ENCODE data around the gene NKD2.
"Not testable (repeated sequence)": the region's sequence is repeated elsewhere in the genome, so short reads cannot be mapped to it uniquely, and the experiment has no call there.

NKD2 gene

DNA sequence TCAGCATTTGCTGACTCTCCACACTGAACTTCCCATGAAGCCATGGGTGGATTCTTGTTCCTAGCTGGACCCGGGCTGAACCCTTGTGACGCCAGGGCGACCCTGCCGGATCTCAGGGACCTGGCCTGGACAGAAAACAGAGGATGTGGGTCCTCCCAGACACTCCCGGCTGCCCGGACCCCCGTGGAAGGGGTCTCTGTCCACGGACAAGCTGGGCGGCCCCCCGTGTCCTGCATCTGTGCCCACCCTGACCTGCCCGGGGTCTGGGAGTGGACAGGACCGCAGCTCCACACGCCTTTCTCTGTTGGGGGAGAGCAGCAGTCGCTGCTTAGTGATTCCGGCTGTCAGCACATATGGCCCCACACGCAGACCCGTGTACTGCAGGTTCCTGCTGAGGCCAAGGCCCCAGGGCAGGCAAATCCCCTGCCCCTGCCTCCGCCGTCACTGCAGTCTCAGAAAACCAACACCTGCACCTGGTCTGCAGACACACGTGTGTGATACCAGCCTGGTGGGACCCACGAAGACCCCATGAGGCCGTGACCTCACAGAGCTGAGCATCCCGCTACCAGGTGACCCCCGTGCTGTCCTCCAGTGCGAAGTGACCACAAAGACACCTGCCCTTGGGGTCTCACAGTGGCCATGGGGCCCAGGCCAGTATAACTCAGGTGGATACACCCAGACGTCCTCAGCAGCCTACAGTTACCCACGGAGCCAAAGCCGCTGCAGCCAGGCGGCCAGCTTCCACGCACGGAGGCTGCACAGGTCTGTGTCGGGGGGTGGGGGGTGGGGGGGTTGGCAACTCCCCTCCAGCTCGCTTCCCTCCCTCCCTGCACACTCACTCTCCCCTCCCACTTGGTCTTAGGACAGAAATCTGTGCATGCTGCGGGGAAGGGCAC is 50.6 kb downstream of the NKD2 start:
- TF ChIP-seq, protein P1, sequence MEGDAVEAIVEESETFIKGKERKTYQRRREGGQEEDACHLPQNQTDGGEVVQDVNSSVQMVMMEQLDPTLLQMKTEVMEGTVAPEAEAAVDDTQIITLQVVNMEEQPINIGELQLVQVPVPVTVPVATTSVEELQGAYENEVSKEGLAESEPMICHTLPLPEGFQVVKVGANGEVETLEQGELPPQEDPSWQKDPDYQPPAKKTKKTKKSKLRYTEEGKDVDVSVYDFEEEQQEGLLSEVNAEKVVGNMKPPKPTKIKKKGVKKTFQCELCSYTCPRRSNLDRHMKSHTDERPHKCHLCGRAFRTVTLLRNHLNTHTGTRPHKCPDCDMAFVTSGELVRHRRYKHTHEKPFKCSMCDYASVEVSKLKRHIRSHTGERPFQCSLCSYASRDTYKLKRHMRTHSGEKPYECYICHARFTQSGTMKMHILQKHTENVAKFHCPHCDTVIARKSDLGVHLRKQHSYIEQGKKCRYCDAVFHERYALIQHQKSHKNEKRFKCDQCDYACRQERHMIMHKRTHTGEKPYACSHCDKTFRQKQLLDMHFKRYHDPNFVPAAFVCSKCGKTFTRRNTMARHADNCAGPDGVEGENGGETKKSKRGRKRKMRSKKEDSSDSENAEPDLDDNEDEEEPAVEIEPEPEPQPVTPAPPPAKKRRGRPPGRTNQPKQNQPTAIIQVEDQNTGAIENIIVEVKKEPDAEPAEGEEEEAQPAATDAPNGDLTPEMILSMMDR (conservative IDR thresholded peaks at IDR 0.05; ENCODE audit: control insufficient read depth, insufficient read depth, low read depth, low read length) = no peak
- DNase-seq (ENCODE audit: low read depth) = no peak

DNA sequence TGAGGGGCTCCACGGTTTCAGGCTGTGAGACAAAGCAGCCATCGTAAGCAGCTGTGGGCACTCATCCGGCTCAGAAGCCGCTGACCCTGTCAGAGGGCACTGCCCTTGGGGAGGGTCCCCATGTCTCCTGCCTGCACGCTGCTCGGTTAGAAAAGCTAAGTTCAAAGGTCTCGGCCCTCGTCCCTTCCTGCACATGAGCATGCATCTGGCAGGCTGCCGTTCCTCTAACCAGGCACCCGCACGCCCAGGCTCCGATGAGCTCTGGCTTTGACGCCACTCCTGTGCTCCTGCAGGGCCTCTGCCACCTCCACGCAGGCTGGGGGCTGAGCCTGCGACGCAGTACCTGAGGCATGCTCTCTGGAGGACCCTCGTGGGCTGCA is 51.3 kb downstream of the NKD2 start:
- TF ChIP-seq, protein P1 (conservative IDR thresholded peaks at IDR 0.05; ENCODE audit: control insufficient read depth, insufficient read depth, low read depth, low read length) = no peak
- no peak overlapping the region for H3K4me3 ChIP-seq (ENCODE audit: control insufficient read depth, low read depth, low read length)
- no peak for DNase-seq (ENCODE audit: low read depth)

More for the DNA sequence above, 50.6 kb downstream of the NKD2 start:
- H3K4me3 ChIP-seq (ENCODE audit: control insufficient read depth, low read depth, low read length) = no peak overlapping the region

DNA sequence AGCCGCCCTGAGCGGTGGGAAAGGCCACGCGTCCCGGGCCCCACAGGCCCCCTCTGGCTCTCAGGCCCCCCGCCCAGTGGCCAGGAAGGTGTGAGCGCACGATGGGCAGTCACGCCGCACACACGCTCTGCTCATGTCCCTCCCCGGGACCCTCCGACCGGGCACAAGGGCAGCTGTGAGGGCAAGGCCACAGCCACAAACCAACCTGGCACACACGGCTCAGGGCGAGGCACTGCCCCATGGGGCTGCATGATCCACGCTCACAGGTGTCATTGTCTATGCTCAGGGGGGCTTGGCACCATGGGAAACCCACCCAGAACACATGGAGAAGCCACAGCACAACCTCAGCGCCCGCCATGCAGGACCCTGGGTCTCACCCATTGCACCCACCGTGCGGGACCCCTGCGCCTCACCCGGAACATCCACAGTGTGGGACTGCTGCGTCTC is 52.0 kb downstream of the NKD2 start:
- no peak overlapping the region for H3K4me3 ChIP-seq (ENCODE audit: control insufficient read depth, low read depth, low read length)
- TF ChIP-seq, protein P1 (conservative IDR thresholded peaks at IDR 0.05; ENCODE audit: control insufficient read depth, insufficient read depth, low read depth, low read length) = no peak
- no peak for DNase-seq (ENCODE audit: low read depth)

DNA sequence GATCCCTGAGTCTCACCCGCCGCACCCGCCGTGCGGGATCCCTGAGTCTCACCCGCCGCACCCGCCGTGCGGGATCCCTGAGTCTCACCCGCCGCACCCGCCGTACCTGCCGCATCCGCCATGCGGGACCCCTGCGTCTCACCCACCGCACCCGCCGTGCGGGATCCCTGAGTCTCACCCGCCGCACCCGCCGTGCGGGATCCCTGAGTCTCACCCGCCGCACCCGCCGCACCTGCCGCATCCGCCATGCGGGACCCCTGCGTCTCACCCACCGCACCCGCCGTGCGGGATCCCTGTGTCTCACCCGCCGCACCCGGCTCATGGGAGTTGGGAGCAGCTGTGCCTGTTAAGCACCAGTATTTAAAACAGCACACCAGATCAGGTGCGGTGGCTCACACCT is 52.7 kb downstream of the NKD2 start:
- not testable (repeated sequence) for DNase-seq (ENCODE audit: low read depth); H3K4me3 ChIP-seq (ENCODE audit: control insufficient read depth, low read depth, low read length)

DNA sequence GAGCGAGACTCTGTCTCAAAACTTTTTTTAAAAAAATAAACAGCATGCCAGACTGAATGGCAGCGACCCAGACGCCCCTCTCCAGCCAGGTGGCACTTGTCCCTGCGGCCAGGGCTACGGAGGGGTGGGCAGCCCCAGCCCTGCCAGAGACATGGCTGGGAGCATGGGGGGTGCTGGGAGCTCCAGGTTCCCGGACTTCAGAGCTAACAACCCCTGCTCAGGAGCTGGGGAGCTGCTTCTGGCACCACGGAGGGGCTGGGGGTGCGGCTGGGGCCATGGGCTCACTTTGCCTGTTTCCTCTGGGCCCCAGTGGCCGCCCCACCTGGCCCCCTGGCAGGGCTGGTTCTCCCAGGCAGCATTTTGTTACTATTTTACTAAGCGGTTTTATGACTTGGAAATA is 53.3 kb downstream of the NKD2 start:
- DNase-seq (ENCODE audit: low read depth) = no peak
- TF ChIP-seq, protein P1 (conservative IDR thresholded peaks at IDR 0.05; ENCODE audit: control insufficient read depth, insufficient read depth, low read depth, low read length) = no peak
- H3K4me3 ChIP-seq (ENCODE audit: control insufficient read depth, low read depth, low read length) = no peak overlapping the region

DNA sequence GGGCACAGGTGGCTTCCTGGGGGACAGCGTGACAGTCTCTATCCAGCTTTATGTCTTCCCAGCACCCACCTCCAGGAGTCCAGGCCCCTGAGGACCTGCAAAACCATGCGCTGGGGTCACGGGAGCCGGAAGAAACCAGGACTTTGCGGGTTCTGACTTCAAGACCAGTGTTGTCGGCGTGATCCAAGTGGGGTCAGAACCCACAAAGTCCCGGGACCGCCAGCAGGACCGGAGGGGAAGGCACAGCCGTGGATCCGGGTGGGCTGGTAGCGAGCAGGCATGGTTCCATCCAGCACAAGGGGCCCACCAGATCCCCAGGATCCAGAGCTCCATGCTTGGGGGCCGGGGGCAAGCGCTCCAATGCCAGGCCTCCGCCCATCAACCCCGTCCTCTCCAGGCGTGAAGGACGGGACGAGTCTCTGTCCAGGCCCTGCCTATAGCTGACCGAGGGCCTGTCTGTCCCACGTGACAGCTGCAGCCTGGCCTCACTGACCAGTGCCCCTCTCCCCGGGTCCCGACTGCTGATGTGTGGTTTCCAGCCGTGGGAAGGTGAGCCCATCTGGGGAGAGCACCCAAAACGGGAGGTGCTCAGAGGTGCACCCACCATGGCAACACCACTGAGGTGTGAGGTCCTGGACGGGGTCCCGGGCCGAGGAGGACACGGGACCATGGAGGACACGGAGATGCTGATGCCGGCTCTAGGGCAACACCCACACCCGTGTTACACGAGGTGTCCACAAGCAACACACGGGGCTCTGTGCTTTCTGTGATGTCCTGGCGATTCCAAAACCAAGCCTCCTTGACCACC is 54.4 kb downstream of the NKD2 start:
- TF ChIP-seq, protein P1 (conservative IDR thresholded peaks at IDR 0.05; ENCODE audit: control insufficient read depth, insufficient read depth, low read depth, low read length) = no peak

More for the DNA sequence above, 54.4 kb downstream of the NKD2 start:
- no peak overlapping the region for H3K4me3 ChIP-seq (ENCODE audit: control insufficient read depth, low read depth, low read length)
- no peak for DNase-seq (ENCODE audit: low read depth)
